GM18508 (cell line): ENCODE data around the gene CTDSPL.
"Not testable (repeated sequence)": the region's sequence is repeated elsewhere in the genome, so short reads cannot be mapped to it uniquely, and the experiment has no call there.

Source experiments
- ATAC-seq: cut with Tn5 transposase; IDR thresholded peaks from one replicate; pipeline ENCODE4 v1.9.1; 2021; ENCODE audit warnings: moderate number of reproducible peaks; ENCODE audit not compliant: insufficient read depth, unreplicated experiment

The CTDSPL gene

DNA sequence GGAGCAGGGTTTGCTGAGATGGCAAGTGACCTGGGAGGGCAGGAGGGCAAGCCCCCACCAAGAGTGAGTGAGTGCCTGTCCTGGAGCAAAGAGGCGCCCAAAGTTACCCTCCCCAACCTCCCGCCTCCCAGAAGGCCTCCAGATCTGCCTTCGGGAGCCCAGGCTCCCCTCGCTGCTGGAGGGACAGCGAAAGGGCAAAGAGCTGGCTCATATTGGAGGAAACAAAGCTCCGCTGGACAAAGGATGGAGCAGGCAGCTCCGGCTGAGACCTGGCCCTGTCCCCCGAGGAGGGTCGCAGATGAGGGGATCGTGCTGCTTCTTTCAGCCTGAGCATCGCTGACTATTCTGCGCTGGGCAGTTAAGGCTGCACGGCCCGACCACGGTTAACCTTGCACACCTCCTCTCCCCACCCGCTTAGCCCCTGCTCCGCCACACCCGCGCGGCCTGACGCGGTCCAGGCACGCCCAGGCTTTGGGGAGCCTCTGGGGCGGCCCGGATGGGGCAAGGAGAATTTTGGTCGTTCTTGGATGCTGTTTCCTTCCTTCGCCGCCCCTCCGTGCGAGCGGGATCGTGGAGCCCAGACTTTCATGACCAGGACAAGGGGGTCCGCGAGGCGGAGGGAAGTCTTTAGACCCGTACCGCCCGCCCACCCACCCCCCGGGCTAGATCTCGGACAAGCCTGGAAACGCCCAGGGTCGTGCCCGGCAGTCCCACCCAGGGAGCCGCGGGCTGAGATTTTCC is 167.1 kb downstream of the CTDSPL start:
- no peak for ATAC-seq

DNA sequence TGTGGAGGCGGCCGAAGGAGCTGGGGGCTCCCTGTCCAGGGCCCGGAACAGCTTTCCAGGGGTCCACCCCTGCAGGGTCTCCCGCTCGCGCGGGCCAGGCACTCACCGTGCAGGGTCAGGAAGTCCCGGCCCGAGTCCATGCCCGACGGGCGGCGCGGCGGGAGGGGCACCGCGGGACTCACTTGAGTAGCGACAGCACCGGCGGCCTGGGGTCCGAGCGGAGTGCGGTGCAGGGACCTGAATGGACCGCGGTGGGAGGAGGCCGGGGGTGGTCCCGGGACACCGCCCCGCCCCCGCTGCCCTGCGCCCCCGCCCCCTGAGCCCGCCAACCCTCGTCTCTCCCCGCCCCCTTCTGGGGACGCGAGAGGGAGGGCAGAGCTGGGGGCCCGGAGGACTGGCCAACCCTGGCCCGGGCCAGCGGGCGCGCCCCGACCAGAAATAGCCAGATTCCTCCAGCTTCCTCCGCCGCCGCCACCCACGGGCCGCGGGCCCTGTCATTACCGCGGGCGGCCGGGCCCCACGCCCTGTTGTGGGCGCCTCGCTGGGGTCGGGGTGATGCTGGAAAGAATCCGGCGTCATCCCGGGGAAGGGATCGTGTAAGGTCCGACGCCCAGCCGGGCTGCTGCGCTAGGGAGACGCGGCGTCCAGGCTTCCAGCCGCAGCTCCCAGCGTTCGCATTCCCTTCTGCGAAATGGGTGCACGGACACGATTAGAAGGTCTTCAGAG is 167.9 kb downstream of the CTDSPL start, which contains the start of gene PLCD1:
PLCD1 (minus strand) TSS at position 243 of the 726 bp plus-strand sequence; CDS start at position 140, 103 bp downstream.
- no peak for ATAC-seq

DNA sequence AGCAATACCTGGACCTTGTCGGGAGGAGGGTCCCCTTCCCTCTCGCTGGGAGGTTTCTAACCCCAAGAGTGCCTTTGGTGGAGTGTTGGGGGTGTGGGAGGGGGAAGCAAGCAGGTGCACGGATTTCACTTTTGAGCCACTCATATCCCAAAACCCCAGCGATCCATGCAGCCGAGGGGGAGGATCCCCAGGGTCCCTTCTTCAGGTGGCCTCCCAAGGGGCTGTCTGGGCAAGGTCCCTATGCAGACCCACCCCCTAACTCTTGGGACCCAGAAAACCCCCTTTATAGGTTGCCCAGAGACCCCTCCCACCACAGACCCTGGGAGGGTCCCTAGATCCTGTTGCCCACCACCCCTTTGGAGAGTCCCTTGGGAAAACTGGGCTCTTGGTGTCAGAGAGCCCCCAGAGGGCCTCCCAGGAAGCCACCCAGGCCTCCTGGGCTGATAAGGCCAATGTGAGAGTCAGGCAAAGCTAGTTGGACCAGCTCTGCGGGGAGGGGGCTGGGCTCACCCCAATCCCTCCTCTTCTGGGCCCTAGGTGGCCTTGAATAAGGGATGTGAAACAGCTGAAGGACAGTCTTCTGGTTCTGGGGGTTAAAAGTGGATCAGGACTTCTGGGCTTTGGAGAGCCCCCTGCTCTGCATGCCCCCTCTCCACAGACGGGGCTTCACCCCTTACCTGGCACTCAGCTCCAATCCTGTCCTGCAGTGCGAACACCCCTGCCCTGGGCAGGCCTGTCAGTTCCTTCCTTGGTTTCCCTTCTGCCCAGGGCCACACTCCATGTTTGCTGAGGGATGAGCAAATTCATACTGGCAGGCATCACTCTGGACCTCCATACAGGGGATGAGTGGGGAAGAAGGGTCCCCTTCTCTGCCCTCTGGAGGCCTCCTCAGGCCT is 168.7 kb downstream of the CTDSPL start:
- no peak for ATAC-seq

DNA sequence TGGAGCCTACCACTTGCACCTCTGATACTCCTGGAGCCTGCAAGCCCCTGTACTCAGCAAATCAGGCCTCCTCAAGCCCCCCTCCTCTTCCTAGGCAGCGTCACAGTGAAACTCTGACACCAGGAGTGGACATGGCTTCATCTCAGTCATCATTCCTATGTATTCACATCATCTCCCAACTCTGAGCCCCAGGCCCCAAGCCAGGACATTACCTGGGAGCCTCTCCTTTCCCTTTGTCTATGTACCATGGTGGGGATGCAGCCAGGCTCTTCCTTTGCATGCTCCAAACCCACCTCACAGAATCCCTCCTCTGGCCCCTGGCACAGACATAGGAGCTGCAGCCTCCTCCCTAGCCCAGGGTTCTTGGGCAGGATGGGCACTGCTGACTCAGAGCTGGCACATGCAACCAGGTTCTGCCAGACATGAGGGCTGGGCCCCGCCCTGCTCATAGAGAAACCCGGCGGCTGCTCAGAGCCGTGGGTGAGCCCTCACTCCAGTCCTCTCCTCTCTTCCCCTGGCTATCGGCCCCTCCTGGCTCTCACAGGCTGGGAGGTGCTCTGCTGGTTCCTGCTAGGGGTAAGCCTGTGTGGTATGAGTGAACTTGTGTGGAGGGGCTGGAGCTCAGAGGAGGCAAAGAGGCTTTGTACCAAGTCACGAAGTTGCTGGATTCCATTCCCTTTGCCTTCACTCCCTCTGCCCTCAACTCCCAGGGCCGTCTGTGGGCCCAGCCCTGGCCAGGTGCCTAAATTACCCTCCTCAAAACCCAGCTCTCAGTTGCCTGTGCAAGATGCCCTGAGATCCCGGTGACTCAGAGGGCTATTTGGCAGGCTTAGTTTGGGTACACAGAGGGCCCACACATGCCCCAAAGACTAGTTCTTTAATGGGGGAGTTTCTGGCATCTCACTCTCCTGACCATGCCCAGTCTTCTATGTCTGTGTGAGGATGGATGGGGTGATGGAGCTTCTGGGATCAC is 169.6 kb downstream of the CTDSPL start:
- ATAC-seq, result no peak

DNA sequence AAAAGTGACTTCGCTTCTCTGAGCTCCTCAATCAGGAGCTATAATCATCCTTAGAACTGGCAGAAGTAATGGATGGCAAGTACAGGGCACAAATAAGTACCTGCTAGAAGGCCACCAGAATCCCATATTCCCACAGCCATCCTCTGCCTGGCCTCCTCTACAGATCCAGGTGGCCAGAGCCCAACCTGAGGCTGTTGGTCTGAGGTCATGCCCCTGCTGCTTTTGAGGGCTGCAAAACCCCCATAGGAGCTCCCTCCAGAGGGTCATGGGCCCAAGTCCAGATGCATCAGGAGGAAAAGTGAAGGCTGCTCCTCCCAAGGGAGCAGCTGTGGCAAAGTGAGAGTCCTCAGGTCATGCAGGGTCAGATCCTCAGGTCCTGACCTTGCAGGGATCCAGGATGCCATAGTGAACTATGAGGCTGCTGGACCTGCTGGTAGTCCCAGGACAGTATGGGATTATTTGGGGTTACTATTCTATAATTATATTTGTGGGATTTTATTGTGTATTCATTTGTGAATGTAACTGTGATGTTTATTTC is 170.7 kb downstream of the CTDSPL start:
- ATAC-seq, result no peak

DNA sequence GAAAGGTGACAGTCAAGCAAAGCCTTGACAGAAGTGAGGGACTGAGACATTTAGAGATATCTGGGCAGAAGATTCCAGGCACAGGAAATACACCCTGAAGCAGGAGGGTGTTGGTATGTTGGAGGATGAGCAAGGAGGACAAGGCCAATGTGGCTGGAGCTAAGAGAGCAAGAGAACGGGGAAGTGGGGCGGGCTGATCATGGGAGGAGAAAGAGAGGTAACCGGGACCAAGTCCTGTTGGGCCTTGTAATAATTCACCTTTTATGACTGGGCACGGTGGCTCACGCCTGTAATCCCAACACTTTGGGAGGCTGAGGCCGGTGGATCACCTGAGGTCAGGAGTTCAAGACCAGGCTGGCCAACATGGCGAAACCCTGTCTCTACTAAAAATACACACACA is 171.9 kb downstream of the CTDSPL start:
- not testable (repeated sequence) for ATAC-seq
